ENCODE measurements around the gene WDR5. TPM values are rescaled to one million over a fixed set of nuclear protein-coding genes. Genes with fewer than 3 reads are reported as not detected.

Gene WDR5
- total and polyA plus RNA-seq, 2 experiments from 2014 or later: 37.0 to 56.6 TPM

- TF ChIP-seq EZH2 (IDR thresholded peaks at IDR 0.05; ENCODE audit: low read depth, unreplicated experiment) (no peak), REST (IDR thresholded peaks at IDR 0.05; ENCODE audit: unreplicated experiment) (no peak), POLR2AphosphoS5 (IDR thresholded peaks at IDR 0.05; ENCODE audit: low read depth) (no peak), ETS1 (IDR thresholded peaks at IDR 0.05) (no peak), JUNB (IDR thresholded peaks at IDR 0.05; ENCODE audit: unreplicated experiment) (no peak), EZH2phosphoT487 (IDR thresholded peaks at IDR 0.05; ENCODE audit: unreplicated experiment) (no peak)
These were observed 29.8 kb downstream of the WDR5 start (continued) for GRCh38 chr9:134165357-134166315.

DNA sequence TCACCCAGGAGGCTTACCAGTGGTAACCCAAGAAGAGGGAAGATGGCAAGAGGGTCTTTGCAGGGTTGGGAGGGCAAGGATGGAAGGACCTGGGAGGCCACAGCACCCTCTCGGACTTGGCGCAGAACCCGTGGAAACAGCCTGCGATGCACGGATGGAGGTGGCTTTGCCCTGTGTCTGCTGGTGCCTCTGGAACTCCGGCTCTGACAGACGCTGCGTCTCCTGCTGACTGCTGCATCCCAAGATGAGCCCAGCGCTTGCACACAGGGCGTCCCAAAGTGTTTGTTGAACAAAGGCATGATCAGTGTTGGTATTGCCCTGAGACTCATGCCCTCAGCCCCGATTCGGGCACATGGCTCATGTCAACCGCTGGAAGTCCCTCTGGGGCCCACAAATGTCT is 30.5 kb downstream of the WDR5 start:
- no peak overlapping the region for H3K4me2 ChIP-seq
- ATAC-seq (no peak), DNase-seq (ENCODE audit: low spot score) (no peak)
- no peak overlapping the region for H3K4me3 ChIP-seq
- no peaks in the 10 kb centered on the region for H3K9me2 ChIP-seq (ENCODE audit: insufficient read depth)
- no peaks in the 10 kb centered on the region for H4K20me1 ChIP-seq (replicated peaks; ENCODE audit: insufficient read depth)
- H2AFZ ChIP-seq: no peak overlapping the region
- H3K79me2 ChIP-seq (replicated peaks; ENCODE audit: insufficient read depth): no peaks in the 10 kb centered on the region
- Mint-ChIP-seq H3K27me3 (ENCODE audit: insufficient read depth, low read depth, poor library complexity) (peaks cover 11% of the 10 kb centered on the region), H3K9me3 (peaks cover 25% of the 10 kb centered on the region; the same call in 2 of the 3 replicates), H3K4me1 (no peaks in the 10 kb centered on the region; the same call in 2 of the 3 replicates), H3K36me3 (ENCODE audit: low read depth) (peaks cover 21% of the 10 kb centered on the region), H3K27ac (no peak overlapping the region), H3K4me3 (peak overlapping the region; percentile 38; the same call in 1 of the 3 replicates)
- 0 out of 2 replicates have a peak, but pooled peaks cover 4% of the 10 kb centered on the region for H3K27me3 ChIP-seq (ENCODE audit: insufficient read depth)
- no peaks in the 10 kb centered on the region for H3K36me3 ChIP-seq (ENCODE audit: insufficient read depth)
- no peak overlapping the region for H3K27ac ChIP-seq (ENCODE audit: low read depth)
- peaks cover 13% of the 10 kb centered on the region; the same call in 1 of the 2 replicates for H3F3A ChIP-seq (replicated peaks; ENCODE audit: low read depth)
- H3K4me1 ChIP-seq (ENCODE audit: insufficient read depth): peaks cover 9% of the 10 kb centered on the region; the same call in 1 of the 2 replicates
- TF ChIP-seq ZNF114 (CRISPR knock-in tag; IDR thresholded peaks at IDR 0.05) (no peak), NANOG (IDR thresholded peaks at IDR 0.05; ENCODE audit: borderline replicate concordance) (no peak), ZNF331 (CRISPR knock-in tag; IDR thresholded peaks at IDR 0.05; ENCODE audit: low read depth) (no peak), POLR2AphosphoS5 (IDR thresholded peaks at IDR 0.05; ENCODE audit: low read depth) (no peak), EZH2phosphoT487 (IDR thresholded peaks at IDR 0.05; ENCODE audit: unreplicated experiment) (no peak)
- TF ChIP-seq, protein P1, sequence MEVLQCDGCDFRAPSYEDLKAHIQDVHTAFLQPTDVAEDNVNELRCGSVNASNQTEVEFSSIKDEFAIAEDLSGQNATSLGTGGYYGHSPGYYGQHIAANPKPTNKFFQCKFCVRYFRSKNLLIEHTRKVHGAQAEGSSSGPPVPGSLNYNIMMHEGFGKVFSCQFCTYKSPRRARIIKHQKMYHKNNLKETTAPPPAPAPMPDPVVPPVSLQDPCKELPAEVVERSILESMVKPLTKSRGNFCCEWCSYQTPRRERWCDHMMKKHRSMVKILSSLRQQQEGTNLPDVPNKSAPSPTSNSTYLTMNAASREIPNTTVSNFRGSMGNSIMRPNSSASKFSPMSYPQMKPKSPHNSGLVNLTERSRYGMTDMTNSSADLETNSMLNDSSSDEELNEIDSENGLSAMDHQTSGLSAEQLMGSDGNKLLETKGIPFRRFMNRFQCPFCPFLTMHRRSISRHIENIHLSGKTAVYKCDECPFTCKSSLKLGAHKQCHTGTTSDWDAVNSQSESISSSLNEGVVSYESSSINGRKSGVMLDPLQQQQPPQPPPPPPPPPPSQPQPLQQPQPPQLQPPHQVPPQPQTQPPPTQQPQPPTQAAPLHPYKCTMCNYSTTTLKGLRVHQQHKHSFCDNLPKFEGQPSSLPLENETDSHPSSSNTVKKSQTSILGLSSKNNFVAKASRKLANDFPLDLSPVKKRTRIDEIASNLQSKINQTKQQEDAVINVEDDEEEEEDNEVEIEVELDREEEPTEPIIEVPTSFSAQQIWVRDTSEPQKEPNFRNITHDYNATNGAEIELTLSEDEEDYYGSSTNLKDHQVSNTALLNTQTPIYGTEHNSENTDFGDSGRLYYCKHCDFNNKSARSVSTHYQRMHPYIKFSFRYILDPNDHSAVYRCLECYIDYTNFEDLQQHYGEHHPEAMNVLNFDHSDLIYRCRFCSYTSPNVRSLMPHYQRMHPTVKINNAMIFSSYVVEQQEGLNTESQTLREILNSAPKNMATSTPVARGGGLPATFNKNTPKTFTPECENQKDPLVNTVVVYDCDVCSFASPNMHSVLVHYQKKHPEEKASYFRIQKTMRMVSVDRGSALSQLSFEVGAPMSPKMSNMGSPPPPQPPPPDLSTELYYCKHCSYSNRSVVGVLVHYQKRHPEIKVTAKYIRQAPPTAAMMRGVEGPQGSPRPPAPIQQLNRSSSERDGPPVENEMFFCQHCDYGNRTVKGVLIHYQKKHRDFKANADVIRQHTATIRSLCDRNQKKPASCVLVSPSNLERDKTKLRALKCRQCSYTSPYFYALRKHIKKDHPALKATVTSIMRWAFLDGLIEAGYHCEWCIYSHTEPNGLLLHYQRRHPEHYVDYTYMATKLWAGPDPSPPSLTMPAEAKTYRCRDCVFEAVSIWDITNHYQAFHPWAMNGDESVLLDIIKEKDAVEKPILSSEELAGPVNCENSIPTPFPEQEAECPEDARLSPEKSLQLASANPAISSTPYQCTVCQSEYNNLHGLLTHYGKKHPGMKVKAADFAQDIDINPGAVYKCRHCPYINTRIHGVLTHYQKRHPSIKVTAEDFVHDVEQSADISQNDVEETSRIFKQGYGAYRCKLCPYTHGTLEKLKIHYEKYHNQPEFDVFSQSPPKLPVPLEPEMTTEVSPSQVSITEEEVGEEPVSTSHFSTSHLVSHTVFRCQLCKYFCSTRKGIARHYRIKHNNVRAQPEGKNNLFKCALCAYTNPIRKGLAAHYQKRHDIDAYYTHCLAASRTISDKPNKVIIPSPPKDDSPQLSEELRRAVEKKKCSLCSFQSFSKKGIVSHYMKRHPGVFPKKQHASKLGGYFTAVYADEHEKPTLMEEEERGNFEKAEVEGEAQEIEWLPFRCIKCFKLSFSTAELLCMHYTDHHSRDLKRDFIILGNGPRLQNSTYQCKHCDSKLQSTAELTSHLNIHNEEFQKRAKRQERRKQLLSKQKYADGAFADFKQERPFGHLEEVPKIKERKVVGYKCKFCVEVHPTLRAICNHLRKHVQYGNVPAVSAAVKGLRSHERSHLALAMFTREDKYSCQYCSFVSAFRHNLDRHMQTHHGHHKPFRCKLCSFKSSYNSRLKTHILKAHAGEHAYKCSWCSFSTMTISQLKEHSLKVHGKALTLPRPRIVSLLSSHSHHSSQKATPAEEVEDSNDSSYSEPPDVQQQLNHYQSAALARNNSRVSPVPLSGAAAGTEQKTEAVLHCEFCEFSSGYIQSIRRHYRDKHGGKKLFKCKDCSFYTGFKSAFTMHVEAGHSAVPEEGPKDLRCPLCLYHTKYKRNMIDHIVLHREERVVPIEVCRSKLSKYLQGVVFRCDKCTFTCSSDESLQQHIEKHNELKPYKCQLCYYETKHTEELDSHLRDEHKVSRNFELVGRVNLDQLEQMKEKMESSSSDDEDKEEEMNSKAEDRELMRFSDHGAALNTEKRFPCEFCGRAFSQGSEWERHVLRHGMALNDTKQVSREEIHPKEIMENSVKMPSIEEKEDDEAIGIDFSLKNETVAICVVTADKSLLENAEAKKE (CRISPR knock-in tag; IDR thresholded peaks at IDR 0.05): no peak
- TF ChIP-seq, protein P2, sequence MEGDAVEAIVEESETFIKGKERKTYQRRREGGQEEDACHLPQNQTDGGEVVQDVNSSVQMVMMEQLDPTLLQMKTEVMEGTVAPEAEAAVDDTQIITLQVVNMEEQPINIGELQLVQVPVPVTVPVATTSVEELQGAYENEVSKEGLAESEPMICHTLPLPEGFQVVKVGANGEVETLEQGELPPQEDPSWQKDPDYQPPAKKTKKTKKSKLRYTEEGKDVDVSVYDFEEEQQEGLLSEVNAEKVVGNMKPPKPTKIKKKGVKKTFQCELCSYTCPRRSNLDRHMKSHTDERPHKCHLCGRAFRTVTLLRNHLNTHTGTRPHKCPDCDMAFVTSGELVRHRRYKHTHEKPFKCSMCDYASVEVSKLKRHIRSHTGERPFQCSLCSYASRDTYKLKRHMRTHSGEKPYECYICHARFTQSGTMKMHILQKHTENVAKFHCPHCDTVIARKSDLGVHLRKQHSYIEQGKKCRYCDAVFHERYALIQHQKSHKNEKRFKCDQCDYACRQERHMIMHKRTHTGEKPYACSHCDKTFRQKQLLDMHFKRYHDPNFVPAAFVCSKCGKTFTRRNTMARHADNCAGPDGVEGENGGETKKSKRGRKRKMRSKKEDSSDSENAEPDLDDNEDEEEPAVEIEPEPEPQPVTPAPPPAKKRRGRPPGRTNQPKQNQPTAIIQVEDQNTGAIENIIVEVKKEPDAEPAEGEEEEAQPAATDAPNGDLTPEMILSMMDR (conservative IDR thresholded peaks at IDR 0.05; ENCODE audit: low read depth in 2 of 2): no peak
